GM19238 (cell line): Measurements from ENCODE around the gene BRD2.
A peak's percentile ranks its signal among the peaks of the same experiment; 100 is the strongest.
"Not testable (repeated sequence)": the region's sequence is repeated elsewhere in the genome, so short reads cannot be mapped to it uniquely, and the experiment has no call there.

Source experiments
- DNase-seq: peaks from one replicate; pipeline ENCODE4 v3.0.0; 2011; ENCODE audit warnings: low spot score; ENCODE audit not compliant: insufficient read length

Gene BRD2

DNA sequence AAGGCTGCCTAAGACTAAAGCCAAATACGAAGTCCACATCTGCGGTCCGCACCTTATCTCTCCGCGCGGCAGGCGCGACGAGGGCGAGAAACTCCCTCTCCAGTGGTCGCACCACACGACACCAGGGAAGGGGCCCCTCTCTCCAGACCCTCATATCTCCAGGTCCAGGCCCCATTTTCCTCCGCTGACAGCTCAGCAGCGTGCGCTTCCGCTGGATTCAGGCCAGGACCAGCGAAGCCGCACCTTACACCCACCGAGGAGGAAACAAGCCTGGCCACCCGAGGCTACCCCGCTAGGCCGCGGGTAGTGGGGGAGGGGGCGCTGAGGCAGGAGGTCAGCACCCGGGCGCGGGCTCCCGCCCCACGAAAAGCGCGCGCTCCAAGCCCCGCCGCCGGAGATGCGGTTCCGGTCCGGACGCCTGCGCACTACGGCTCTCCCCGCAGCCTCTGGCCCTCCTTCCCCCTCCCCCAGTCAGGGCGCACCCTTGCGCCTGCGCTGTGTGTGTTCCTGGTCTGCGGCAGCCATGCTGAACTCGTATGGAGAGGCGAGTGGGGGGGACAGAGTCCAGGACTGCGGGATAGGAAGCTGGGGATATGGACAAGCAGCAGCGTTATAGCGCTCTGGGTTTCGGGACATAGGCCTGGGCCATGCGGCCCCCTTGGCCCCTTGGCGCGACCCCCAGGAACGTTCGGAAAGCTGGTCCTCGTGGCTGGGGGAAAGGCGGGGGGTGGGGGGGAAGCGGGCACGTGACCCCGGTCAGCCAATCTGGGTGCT is at the start of gene BRD2:
Gene BRD2, plus strand, starts transcription at position 502 of the 774 bp plus-strand sequence. CDS start 4,305 bp downstream, outside the sequence.
- peak; percentile 67 for DNase-seq

DNA sequence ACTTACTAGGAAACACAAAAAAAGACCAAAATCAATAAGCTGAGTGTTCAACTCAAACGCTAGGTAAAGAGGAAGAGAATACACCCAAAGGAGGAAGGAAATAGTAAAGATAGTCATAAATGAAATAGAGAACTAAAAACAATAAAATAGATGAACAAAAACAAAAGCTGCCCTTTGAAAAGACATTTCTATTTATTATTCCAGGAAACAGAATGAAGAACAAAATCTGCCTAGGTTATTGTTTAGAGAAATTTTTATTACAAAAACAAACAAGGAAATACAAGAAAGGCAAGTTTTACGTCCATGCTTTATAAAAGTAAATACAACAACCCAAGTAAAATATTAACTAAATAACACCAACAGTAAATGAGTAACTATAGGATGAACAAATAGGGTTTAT is 47.7 kb upstream of the BRD2 start:
- DNase-seq = no peak

DNA sequence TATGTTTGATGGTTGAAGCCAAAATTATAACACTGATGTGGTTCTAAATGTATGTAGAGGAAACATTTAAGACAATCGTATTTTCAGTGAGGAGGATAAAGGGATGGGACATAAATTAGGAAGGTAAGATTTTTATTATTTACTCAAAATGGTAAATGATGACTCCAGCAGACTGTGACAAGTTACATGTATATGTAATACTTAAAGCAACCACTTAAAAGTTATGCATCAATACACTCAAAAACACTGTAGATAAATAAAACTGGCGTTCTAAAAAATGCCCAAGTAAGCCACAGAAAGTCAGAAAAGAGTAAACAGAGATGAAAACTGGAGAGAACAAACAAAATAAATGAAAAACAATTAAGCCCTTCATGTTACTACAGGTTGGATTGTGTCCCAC is 46.3 kb upstream of the BRD2 start:
- no peak for DNase-seq

DNA sequence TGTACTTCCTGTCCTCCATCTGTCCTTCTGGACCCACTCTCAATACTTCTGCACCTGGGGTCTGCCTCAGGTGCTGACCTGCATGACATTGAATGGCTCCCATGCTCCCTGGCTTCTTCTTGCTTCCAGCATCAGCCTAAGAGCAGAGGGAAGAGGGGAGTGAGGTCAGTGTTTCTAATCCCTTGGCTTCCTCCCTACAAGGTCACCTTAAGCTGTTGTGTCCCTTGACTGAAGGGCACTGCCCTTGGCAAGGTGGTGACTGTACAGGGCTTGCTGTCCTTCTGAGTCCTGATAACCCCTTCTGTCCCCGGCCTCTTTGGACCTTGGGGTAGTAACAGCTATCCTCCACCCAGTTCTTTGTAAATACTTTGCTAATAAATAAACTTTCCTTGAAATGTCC is 37.2 kb upstream of the BRD2 start:
- no peak for DNase-seq

DNA sequence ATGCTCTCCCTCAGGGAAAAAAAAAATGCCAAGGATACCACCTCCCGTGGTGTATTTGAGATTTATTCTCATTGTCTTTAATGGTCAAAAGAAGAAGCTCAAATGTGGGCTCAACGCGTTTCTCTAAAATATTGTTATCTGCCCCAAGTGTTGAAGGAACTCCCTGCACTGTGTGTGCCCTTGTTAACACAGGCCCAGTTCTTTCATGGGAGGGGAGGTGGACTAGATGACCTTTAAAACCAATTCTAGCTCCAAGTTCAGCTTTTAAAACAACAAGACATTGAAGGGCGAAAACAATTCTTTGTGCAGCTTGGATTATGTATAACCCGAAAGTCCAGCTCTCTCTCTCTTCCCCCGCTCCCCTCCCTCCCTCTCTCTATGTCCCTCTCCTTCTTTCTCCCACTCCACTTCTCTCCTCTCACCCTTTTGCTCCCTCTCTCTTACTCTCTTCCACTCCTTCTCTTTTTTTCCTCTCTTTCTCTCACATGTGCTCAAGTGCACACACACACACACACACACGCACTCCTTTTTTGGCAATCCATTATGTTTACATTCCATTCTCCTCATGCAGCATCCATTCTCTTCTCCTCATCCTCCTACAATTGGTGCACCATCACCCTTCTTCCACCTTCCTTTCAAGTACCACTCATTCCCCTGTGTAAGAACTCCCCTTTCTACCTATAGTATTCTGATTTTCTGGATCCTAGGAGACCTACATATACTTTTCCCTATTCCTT is 36.1 kb upstream of the BRD2 start:
- no peak for DNase-seq

DNA sequence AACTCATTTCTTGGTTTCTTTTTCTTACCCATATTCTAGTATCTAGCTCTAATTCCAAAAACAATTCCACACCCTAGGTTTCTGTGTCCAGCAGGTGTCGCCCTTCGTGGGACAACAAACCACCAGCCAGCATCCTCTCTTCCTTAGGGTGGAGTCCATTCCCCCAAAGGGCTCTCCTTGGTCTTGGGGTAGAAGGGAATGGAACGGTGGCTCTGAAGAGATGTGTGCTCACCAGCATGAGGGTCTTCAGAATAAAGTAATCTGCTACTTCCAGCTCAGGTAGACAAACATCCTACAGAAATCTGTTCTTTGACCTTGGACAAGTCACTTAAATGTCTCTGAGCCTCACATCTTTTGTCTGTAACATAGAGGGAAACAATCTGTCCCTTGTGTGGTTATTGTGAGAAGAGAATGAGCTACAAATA is 34.7 kb upstream of the BRD2 start:
- DNase-seq = peak; percentile 44

DNA sequence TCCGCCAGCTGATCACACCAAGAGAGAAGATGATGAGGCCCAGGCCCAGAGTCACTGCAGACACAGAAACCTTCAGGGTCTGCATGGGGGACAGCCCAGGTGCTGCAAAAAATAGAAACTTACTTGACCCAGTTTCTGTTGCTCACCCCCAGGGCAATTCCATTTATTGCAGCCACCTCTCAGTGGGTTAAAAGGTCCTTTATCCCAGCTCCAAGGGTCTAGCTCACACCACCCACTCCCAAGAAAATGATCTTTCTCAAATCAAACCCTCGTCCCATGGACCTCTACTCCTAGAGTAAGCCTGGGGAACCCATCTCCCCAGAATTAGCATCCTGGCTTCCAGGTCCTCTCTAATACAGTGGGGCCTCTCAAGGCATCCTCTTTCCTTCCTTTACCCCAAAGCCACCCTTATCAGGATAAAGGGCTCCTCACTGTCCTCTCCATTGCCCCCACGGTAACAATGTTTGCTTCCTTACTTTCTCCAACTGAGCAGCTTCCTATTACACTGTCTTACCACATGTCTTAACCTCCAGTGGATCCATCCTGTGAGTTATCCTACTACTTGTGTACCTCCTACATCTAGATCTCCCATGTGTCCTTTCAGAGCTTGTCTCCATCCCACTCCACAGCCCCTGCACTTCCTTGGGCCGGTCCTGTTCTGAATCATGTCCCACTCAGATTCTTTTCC is 32.7 kb upstream of the BRD2 start:
- DNase-seq = no peak

DNA sequence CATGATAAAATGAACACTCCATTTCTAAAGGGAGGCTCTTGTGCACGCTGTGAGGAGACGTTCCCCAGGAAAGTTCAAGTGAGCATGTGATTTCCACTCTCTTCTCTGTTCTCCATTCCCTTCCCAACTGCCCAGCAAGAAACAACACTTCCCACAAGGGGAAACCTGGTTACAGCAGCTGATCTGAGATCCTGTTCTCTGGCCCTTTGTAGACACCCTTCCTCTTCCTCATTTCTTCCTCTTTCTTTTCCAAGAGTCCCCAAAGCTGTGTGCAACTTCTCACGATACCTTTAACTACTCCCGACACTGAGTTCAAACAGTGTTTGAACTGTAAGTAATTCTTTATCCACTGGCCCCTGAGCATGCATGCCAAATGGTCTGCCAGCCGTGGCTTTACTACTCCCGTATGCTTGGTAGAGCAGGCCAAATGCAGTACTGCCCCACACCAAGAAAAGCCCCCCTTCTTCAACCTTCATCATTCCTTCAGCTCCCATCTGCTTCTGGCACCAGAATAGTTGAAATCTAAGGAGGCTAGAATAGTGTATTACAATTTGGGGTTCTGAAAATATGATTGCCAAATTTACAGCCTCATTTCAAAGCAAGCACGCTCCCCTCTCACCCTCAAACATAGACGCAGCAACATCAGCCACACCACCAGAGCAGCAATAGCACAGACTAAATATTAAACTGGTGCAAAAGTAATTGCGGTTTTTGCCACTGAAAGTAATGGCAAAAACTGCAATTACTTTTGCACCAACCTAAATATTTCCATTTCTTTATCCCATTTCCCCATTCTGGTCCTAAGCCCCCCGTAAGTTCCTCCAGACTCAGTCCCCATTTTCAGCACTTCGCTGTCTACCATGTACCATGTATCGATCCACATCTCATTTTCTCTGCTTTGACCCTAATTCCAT is 31.9 kb upstream of the BRD2 start:
- DNase-seq = no peak

DNA sequence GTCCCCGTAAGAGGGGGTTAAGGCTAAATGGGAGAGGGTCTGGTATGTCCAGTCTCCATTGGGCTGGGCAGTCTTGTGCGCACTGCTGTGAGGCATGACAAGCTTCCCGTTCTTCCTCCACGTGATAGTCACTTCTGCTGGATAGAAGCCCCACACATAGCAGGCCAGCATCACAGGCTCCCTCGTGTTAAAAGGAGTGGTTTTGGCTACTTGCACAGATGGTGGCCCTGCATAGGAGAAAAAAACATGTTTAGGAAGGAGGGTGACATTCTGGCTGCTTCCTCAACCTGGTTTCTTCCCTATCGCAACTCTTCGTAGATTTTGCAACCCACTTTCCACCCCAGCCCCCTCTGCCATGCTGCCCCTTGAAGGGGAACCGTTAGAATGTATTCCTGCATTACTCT is 31.2 kb upstream of the BRD2 start:
- no peak for DNase-seq

DNA sequence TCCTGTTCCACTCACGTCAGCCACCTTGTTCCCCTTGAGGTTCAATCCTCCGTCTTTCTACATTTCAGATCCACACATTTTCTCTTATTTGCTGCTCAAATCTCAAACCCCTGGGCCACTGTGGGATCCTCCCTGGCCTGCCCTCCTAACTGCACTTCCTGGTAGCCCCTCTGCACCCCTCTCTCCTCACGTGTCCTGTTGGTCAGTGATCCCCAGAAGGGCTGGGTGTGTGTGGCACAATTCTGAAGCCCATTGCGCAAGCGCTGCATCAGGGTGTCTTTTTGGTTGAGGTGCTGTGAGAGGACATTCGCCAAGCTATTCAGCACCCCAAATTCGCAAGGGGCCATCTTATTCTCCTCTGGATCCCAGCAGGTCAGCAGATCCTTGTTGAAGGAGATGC is 29.9 kb upstream of the BRD2 start:
- DNase-seq = no peak

DNA sequence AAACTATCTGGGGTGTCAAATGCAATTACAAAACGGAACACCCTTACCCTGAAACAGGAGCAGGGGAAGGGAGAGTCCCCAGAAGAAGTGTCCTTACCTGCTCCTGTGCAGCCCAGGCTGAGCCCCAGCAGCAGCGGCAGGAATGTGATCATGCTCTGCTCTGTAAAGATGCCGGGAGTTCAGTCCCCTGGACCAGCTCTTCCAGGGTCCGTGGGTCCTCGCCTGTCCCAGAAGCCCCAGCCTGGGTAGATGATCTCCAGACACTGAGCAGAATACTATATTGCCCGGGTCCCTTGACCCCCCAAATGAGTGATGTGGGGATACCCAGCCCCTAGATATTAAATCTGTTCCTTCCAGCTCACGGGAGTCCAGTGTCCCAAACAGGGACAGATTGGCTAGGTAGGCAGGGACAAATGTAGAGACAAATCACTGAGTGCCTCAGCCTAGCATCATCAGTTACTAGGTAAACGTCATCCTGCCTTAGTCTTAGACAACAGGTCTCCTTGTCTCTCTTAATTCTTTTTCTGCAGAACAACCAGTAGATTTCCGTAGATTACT is 27.7 kb upstream of the BRD2 start, which contains the start of gene HLA-DMB:
Gene HLA-DMB, minus strand, starts transcription at position 373 of the 558 bp plus-strand sequence. Its CDS starts 221 bp downstream, at position 152.
- peak; percentile 69 for DNase-seq

DNA sequence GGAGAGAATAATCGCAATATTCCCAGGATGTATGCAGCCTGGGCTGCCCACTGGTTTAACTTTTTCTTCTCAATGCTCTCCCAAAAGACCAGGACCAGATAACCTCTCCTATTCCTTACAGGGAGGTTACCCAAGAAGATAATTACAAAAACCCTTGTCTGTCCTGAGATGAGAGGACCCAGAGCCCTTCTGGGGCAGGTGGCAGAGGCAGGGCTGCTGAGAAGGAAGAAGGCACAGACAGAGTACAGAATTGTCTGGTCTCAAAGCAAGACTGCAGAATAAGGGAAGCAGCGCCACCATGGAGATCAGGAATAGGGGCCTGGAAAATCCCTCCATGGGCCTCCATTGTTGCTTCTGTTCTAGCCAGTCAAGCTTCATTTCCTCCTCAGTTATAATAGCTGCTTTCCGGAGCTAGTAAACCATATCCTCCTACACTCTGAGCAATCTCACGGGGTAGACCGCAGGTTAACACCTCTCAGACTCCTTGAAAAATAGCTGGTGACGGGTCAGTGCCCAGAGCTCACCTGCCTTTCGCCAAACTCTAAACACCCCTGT is 27.1 kb upstream of the BRD2 start:
- peak; percentile 48 for DNase-seq

DNA sequence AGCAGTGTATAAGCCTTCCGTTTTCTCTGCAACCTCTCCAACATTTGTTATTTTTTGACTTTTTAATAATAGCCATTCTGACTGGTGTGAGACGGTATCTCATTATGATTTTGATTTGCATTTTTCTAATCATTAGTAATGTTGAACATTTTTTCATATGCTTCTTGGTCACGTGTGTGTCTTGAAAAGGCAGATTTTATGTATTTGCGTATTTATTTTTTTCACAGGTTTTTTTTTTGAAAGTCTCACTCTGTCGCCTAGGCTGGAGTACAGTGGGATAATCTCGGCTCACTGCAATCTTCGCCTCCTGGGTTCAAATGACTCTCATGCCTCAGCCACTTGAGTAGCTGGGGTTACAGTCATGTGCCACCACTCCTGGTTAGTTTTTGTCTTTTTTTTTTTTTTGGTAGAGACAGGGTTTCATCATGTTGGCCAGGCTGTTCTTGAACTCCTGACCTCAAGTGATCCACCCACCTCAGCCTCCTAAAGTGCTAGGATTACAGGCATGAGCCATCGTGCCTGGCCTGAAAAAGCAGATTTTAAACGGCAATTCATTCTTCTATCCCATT is 25.8 kb upstream of the BRD2 start:
- not testable (repeated sequence) for DNase-seq

DNA sequence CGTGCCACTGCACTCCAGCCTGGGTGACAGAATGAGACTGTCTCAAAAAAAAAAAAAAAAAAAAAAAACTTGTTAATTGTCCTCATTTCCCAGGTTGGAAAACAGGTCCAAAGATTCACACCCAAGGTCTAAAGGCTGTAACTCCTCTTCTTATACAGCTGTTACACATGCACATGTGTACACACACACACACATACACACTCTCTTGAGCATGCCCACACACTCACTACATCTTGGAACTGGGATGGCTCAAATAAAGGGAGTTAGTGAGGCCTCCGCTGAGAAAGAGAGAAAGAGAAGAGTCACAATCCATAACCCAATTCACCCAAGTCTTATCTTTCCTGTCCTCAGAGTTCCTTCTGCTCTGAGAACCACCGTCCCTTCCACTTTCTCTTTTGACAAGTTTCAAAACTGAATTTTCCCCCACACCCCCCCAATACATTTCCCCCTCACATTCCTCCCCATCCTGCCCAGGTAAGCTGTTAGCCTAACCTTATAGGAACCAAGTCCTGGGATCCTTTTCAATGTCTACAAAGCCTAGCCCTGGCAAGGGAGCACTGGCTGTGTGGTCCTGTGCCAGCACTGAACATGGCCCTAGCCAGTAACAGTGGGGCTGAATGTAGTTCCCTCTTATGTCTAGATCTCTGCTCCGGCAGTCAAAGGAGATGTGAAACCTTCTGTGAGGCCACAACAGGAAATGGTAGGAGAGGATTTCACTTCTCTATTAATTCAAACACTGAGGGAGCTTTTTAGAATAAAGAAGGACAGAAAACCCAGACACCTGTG is 24.3 kb upstream of the BRD2 start:
- peak; percentile 37 for DNase-seq

DNA sequence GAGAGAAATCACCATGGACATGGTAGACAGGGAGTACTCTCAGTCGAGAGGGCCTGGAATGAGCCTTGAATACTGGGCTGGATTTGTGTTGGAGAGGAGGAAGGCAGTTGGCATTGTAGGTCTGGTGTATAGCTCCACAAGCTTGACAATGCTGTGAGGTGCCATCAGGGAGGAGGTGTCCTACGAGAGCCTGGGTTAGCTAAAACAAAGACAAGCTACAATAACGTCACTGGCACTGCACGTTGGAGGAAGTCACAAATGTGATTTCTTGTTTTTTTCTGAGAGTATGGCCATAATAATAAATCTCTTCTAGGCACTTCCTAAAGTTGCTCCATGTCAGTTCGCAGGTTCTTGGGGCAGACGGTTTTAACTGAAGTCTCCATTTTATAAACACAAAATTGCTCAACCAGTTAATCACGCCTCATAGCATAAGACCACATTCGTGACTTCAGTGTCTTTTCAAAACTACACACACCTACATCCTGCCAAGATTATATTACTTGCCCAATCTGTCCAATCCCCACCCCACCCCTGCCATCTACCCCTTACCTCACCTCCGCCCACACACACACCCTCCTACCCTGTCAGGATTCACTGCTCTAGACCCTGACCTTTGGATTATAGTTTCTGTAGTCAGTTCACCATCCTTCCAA is 23.2 kb upstream of the BRD2 start:
- DNase-seq = no peak

DNA sequence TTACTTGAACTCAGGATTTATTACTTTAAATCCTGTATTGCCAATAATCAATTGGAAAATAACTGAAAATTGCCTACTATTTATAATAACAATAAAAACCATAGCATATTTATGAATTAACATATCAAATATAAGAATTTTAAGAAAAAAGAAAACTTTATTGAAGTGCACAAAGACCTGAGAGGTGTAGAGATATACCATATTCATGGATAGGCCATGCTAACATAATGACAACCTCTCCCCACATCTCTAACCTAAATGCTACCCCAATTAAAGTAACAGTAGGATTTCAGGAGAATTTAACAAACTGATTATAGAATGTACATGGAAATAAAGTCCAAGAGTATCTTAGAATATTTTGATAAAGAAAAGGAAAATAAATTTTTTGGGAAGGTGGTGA is 22.4 kb upstream of the BRD2 start:
- DNase-seq = no peak

DNA sequence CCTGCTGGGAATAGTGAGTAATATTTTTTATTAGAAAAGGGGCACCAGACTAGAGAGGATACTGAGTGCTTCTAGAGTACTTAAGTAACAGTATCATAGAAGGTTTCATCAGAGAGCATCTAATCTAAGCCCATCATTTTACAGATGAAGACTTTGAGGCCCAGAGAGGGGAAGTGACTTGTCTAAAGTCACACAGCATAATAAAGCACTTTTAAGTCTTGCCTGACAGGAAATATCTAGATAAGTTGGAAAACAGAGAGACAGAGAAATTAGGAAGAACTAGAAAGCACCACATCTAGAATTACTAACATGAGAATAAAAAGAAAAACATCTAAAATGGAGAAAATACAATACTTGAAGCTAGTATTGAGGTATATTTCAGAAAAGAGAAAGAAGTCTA is 21.5 kb upstream of the BRD2 start:
- no peak for DNase-seq

DNA sequence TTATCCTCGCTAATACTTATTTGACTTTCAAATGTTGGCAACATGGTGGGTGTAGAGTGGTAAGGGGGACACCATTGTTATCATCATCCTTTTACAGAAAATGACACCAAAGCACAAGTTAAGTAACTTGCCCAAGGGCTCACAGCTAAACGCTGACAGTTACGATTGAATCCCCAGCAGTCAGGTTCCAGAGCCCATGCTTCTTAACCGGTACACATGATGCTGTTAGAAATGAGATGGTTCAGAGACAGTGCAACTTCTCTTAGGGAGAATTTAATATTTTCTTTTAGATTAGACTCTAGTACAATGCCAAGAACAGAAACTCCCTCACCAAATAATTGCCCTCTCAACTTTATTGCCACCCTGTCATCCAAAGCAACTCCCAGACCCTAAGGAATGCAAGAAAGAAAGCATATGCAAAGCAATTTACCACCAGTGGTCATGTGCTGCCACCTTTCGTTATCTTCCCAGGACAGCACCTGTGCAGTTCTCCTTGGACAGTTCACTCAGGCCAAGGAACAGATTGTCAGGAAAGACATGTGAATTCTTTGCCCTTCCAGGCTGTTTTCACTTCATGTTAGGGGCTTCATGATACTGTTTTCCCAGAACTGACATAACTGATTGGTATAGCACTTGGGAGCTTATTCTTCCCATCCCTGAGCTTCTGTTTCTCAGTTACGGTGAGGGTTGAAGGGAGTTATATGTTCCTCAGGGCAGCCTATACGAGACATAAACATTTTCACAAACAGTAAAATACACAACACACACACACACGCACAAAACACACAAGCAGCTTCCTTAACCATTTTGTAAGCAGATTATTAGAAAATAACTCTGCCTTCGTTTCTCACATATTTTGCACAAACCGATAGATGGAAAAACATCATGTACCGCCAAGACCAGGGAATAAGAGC is 20.6 kb upstream of the BRD2 start:
- DNase-seq = no peak
